ENCODE data around the gene LIMD2.
A peak's percentile ranks its signal among the peaks of the same experiment; 100 is the strongest.

The LIMD2 gene

GRCh38 chr17:63679214-63679613 lies 20.7 kb downstream of the LIMD2 start:
- no peak for DNase-seq

GRCh38 chr17:63676584-63676983 lies 23.3 kb downstream of the LIMD2 start:
- no peak for DNase-seq

GRCh38 chr17:63675607-63676546 lies 24.0 kb downstream of the LIMD2 start:
- DNase-seq = peak; percentile 62 to 64

- peak; percentile 44 to 52 for DNase-seq
Measured at GRCh38 chr17:63675231-63675606, 24.7 kb downstream of the LIMD2 start.

- DNase-seq = no peak
Measured at GRCh38 chr17:63672856-63673255, 27.1 kb downstream of the LIMD2 start.

GRCh38 chr17:63665527-63666214 lies 34.3 kb downstream of the LIMD2 start:
- DNase-seq = peak; percentile 99 to 100

- no peak for DNase-seq
Measured at GRCh38 chr17:63659850-63660249, 40.1 kb downstream of the LIMD2 start.

GRCh38 chr17:63658366-63658765 lies 41.6 kb downstream of the LIMD2 start:
- DNase-seq = no peak

- no peak for DNase-seq
Measured at GRCh38 chr17:63657786-63658185, 42.1 kb downstream of the LIMD2 start.

- no peak for DNase-seq
Measured at GRCh38 chr17:63653050-63653449, 46.9 kb downstream of the LIMD2 start.

- DNase-seq = no peak
Measured at GRCh38 chr17:63652106-63652505, 47.8 kb downstream of the LIMD2 start.

- DNase-seq = peak; percentile 59 to 82
Measured at GRCh38 chr17:63649813-63650212, 50.1 kb downstream of the LIMD2 start.

- DNase-seq = no peak
Measured at GRCh38 chr17:63647936-63648335, 52.0 kb downstream of the LIMD2 start.

- no peak for DNase-seq
Measured at GRCh38 chr17:63647065-63647725, 52.7 kb downstream of the LIMD2 start.

- DNase-seq = no peak
Measured at GRCh38 chr17:63646488-63646806, 53.5 kb downstream of the LIMD2 start.

Data from Kasumi-1 (cell line).